CD4-positive, alpha-beta T cell treated with Interferon gamma for 1 hour (primary cell): Measurements from ENCODE around the gene DDX27.
A peak's percentile ranks its signal among the peaks of the same experiment; 100 is the strongest.

Experiments
- DNase-seq: peaks from one replicate; pipeline ENCODE4 v3.0.0-alpha.2; 2020

DDX27 gene

GRCh38 chr20:49278818-49279676 lies 59.8 kb downstream of the DDX27 start:
- DNase-seq = no peak

GRCh38 chr20:49279677-49280462 lies 60.7 kb downstream of the DDX27 start:
- no peak for DNase-seq

- DNase-seq = no peak
Observed at GRCh38 chr20:49280463-49281058, 61.3 kb downstream of the DDX27 start.

- DNase-seq = peak; percentile 10
Observed at GRCh38 chr20:49281059-49281912, 62.1 kb downstream of the DDX27 start.

- no peak for DNase-seq
Observed at GRCh38 chr20:49281913-49282467, 62.8 kb downstream of the DDX27 start.

- no peak for DNase-seq
Observed at GRCh38 chr20:49282584-49283171, 63.5 kb downstream of the DDX27 start.

- no peak for DNase-seq
Observed at GRCh38 chr20:49283176-49283702, 64.0 kb downstream of the DDX27 start.

GRCh38 chr20:49283703-49284625 lies 64.7 kb downstream of the DDX27 start:
- no peak for DNase-seq

- DNase-seq = no peak
Observed at GRCh38 chr20:49284818-49285217, 65.6 kb downstream of the DDX27 start.

- DNase-seq = no peak
Observed at GRCh38 chr20:49285233-49285668, 66.0 kb downstream of the DDX27 start.

GRCh38 chr20:49285813-49286494 lies 66.7 kb downstream of the DDX27 start:
- DNase-seq = no peak

GRCh38 chr20:49286689-49287551 lies 67.7 kb downstream of the DDX27 start:
- DNase-seq = no peak

- DNase-seq = no peak
Observed at GRCh38 chr20:49287555-49288249, 68.5 kb downstream of the DDX27 start.

- DNase-seq = no peak
Observed at GRCh38 chr20:49288250-49288751, 69.1 kb downstream of the DDX27 start.

GRCh38 chr20:49288784-49289696 lies 69.8 kb downstream of the DDX27 start:
- no peak for DNase-seq

- DNase-seq = no peak
Observed at GRCh38 chr20:49290608-49291191, 71.5 kb downstream of the DDX27 start.
